KMS-11 (cell line): ENCODE measurements around the gene WNT3A.

ENCODE experiments used
- H2AFZ ChIP-seq: fragments of 200-600 bp; sonication (generic); 2 replicates; pipeline ENCODE4 v1.6.1; 2016; ENCODE audit warnings: antibody characterized with exemption, mixed run types, low read depth
- H3K27ac ChIP-seq: fragments of 200-600 bp; sonication (generic); 2 replicates; pipeline ENCODE4 v1.6.1; 2016; ENCODE audit warnings: mild to moderate bottlenecking, mixed run types
- H3K27me3 ChIP-seq: fragments of 200-600 bp; sonication (generic); 2 replicates; pipeline ENCODE4 v1.6.1; 2017; ENCODE audit warnings: mild to moderate bottlenecking, low read depth, mixed run types, moderate library complexity; ENCODE audit not compliant: insufficient read depth
- H3K36me3 ChIP-seq: fragments of 200-600 bp; sonication (generic); 2 replicates; pipeline ENCODE4 v1.6.1; 2017; ENCODE audit warnings: mild to moderate bottlenecking, mixed run types; ENCODE audit not compliant: insufficient read depth
- H3K4me1 ChIP-seq: fragments of 200-600 bp; sonication (generic); 2 replicates; pipeline ENCODE4 v1.6.1; 2016; ENCODE audit warnings: mild to moderate bottlenecking, low read depth, mixed run types; ENCODE audit not compliant: poor library complexity, severe bottlenecking
- H3K4me2 ChIP-seq: fragments of 200-600 bp; sonication (generic); 2 replicates; pipeline ENCODE4 v1.7.0; 2016; ENCODE audit warnings: mild to moderate bottlenecking, mixed run types
- H3K4me3 ChIP-seq: fragments of 200-600 bp; sonication (generic); IDR thresholded peaks from 2 replicates; pipeline ENCODE4 v1.6.1; 2017; ENCODE audit warnings: low read depth, low read length, mixed read lengths; ENCODE audit not compliant: insufficient read depth
- H3K79me2 ChIP-seq: fragments of 200-600 bp; sonication (generic); 2 replicates; pipeline ENCODE4 v1.6.1; 2016; ENCODE audit warnings: low read depth, mixed run types; ENCODE audit not compliant: insufficient read depth
- H3K9ac ChIP-seq: fragments of 200-600 bp; sonication (generic); 2 replicates; pipeline ENCODE4 v1.6.1; 2016; ENCODE audit warnings: mild to moderate bottlenecking, mixed run types
- H4K20me1 ChIP-seq: fragments of 200-600 bp; sonication (generic); 2 replicates; pipeline ENCODE4 v1.6.1; 2016; ENCODE audit warnings: mild to moderate bottlenecking, mixed run types; ENCODE audit not compliant: insufficient read depth
- CTCF ChIP-seq: fragments of 200-600 bp; sonication (generic); conservative IDR thresholded peaks from 2 replicates; pipeline ENCODE4 v1.6.1; 2017; ENCODE audit warnings: low read depth, mild to moderate bottlenecking, antibody characterized with exemption, low read length, moderate library complexity, mixed read lengths

Gene WNT3A

GRCh38 chr1:228081578-228082213, 74.9 kb downstream of the WNT3A start:
- Histone ChIP-seq H3K9ac (peak overlapping the region; percentile 99), H3K4me2 (peak overlapping the region; percentile 90), H3K4me3 (peak overlapping the region; percentile 47), H2AFZ (peak overlapping the region; percentile 71), H4K20me1 (peaks cover 33% of the 10 kb centered on the region), H3K4me1 (peaks cover 39% of the 10 kb centered on the region), H3K27me3 (no peaks in the 10 kb centered on the region), H3K79me2 (peaks cover 80% of the 10 kb centered on the region), H3K36me3 (0 out of 2 replicates have a peak, but pooled peaks cover 7% of the 10 kb centered on the region), H3K27ac (peak overlapping the region; percentile 92)
- no peak for TF ChIP-seq CTCF

- Histone ChIP-seq H3K79me2 (peaks cover 87% of the 10 kb centered on the region), H3K27ac (peak within 1 kb of the TSS; percentile 92), H3K27me3 (no peaks in the 10 kb centered on the region), H3K36me3 (0 out of 2 replicates have a peak, but pooled peaks cover 7% of the 10 kb centered on the region), H2AFZ (peak within 1 kb of the TSS; percentile 71), H4K20me1 (peaks cover 40% of the 10 kb centered on the region), H3K4me1 (peaks cover 46% of the 10 kb centered on the region), H3K4me3 (peak within 1 kb of the TSS; percentile 47), H3K4me2 (peak within 1 kb of the TSS; percentile 99), H3K9ac (peak within 1 kb of the TSS; percentile 99)
- no peak for TF ChIP-seq CTCF
Measured at GRCh38 chr1:228082214-228082917, 75.6 kb downstream of the WNT3A start, which contains the start of gene ARF1. TSS of gene ARF1 (plus strand) at chr1:228082708. CDS start at chr1:228097115, 14,407 bp downstream.

GRCh38 chr1:228082918-228083870, 76.4 kb downstream of the WNT3A start:
- Histone ChIP-seq H4K20me1 (peaks cover 48% of the 10 kb centered on the region), H3K4me3 (no peak overlapping the region), H3K9ac (peak overlapping the region; percentile 99), H2AFZ (0 out of 2 replicates have a peak overlapping the region, but pooled peaks have one; percentile 31), H3K4me1 (peaks cover 54% of the 10 kb centered on the region), H3K36me3 (peaks cover 7% of the 10 kb centered on the region; the same call in 1 of the 2 replicates), H3K27me3 (no peaks in the 10 kb centered on the region), H3K79me2 (peaks cover 95% of the 10 kb centered on the region), H3K4me2 (peak overlapping the region; percentile 99), H3K27ac (peak overlapping the region; percentile 92)
- 0 out of 2 replicates have a peak, but pooled peaks have one; percentile 4 for TF ChIP-seq CTCF

- Histone ChIP-seq H4K20me1 (peaks cover 55% of the 10 kb centered on the region), H3K9ac (peak overlapping the region; percentile 99), H3K79me2 (peaks cover 100% of the 10 kb centered on the region), H2AFZ (no peak overlapping the region), H3K27me3 (no peaks in the 10 kb centered on the region), H3K36me3 (peaks cover 7% of the 10 kb centered on the region; the same call in 1 of the 2 replicates), H3K4me3 (peak overlapping the region; percentile 12), H3K4me1 (peaks cover 61% of the 10 kb centered on the region), H3K27ac (peak overlapping the region; percentile 92), H3K4me2 (peak overlapping the region; percentile 99)
- TF ChIP-seq CTCF: no peak
Measured at GRCh38 chr1:228083871-228084278, 77.1 kb downstream of the WNT3A start.
